ENCODE measurements around the gene CTDNEP1. TPM values are rescaled to one million over a fixed set of nuclear protein-coding genes. Genes with fewer than 3 reads are reported as not detected.

The CTDNEP1 gene
- total RNA-seq = 10 to 100 TPM; 71.8 to 86.4 (median 81.1) TPM

- TF ChIP-seq, protein P1, sequence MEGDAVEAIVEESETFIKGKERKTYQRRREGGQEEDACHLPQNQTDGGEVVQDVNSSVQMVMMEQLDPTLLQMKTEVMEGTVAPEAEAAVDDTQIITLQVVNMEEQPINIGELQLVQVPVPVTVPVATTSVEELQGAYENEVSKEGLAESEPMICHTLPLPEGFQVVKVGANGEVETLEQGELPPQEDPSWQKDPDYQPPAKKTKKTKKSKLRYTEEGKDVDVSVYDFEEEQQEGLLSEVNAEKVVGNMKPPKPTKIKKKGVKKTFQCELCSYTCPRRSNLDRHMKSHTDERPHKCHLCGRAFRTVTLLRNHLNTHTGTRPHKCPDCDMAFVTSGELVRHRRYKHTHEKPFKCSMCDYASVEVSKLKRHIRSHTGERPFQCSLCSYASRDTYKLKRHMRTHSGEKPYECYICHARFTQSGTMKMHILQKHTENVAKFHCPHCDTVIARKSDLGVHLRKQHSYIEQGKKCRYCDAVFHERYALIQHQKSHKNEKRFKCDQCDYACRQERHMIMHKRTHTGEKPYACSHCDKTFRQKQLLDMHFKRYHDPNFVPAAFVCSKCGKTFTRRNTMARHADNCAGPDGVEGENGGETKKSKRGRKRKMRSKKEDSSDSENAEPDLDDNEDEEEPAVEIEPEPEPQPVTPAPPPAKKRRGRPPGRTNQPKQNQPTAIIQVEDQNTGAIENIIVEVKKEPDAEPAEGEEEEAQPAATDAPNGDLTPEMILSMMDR (IDR thresholded peaks at IDR 0.05; ENCODE audit: low read depth) = no peak
These were observed at the start of gene CTDNEP1 for GRCh38 chr17:7251661-7252175. CTDNEP1 (minus strand) TSS chr17:7251734; CDS start chr17:7251296, 438 bp downstream.

GRCh38 chr17:7296189-7296861, 44.8 kb upstream of the CTDNEP1 start:
- TF ChIP-seq, protein P1 (IDR thresholded peaks at IDR 0.05; ENCODE audit: low read depth) = no peak

DNA sequence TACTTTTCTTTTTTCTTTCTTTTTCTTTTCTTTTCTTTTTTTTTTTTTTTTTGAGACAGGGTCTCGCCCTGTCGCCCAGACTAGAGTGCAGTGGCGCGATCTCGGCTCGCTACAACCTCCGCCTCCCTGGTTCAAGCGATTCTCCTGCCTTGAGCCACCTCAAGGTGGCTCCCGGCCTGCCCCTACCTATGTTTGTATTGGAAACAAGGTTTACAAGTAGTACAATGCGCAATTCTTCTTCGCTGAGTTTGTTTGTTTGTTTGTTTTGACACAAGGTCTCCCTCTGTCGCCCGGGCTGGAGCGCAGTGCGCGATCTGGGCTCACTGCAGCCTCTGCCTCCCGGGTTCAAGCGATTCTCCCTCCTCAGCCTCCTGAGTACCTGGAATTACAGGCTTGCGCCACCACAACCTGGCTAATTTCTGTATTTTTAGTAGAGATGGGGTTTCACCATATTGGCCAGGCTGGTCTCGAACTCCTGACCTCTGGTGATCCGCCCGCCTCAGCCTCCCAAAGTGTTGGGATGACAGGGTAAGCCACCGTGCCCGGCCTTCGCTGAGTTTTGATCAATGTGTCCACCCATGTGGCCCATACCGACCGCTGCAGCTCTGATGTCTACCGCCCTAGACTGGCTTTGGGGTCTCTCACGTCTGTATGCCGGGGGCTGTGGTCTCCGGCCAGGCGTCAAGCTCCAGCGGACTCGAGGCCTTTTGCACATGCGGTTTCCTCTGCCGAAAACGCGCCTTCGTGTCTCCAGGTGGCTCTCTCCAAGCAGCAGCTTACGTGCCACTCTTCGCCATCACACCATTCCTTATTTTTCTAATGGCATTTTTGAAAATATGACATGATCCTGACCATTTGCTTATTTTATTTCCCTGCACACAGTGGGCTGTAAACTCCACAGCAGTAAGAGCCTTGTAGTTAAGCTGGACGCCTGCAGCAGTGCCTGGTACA, 44.0 kb upstream of the CTDNEP1 start:
- TF ChIP-seq, protein P1 (IDR thresholded peaks at IDR 0.05; ENCODE audit: low read depth) = no peak

GRCh38 chr17:7294614-7295153, 43.1 kb upstream of the CTDNEP1 start, which contains the start of gene YBX2:
YBX2 (minus strand) TSS chr17:7294639; CDS start chr17:7294500, 139 bp downstream.
- TF ChIP-seq, protein P1 (IDR thresholded peaks at IDR 0.05; ENCODE audit: low read depth) = no peak

GRCh38 chr17:7293816-7294613, 42.5 kb upstream of the CTDNEP1 start:
- TF ChIP-seq, protein P1 (IDR thresholded peaks at IDR 0.05; ENCODE audit: low read depth) = no peak

DNA sequence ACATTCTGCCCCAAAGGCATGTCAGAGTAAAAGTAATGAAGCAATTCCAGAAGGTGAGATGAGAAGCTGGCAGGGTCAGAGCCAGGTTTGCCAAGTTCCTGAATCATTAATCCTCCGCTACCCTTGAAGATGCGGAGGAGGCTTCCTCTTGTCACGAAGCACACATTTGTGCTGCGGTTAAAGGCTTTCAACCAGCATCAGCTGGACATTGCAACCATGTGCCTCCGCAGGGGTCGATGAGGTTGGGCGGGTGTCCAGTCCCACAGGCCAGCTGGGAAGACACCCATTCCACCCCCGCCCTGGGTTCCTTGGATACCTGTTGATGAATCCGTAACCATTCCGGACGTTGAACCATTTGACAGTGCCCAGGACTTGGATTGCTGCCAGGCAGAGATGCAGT, 41.6 kb upstream of the CTDNEP1 start:
- TF ChIP-seq, protein P1 (IDR thresholded peaks at IDR 0.05; ENCODE audit: low read depth) = no peak
